ENCODE data around the gene ACADS. TPM values are rescaled to one million over a fixed set of nuclear protein-coding genes. Genes with fewer than 3 reads are reported as not detected.
A peak's percentile ranks its signal among the peaks of the same experiment; 100 is the strongest.

Gene ACADS
- total and polyA plus RNA-seq, 8 donors = 15.2 to 59.2 (median 20.9) TPM

GRCh38 chr12:120705618-120706017, 20.0 kb upstream of the ACADS start:
- ATAC-seq = peak in 1 of 4 donors; percentile 13
- intact Hi-C loops (cut with DNase I) = no loop called here

GRCh38 chr12:120706029-120706428, 19.6 kb upstream of the ACADS start:
- intact Hi-C loops (cut with DNase I) = no loop called here
- no peak for FAIRE-seq
- no peak for ATAC-seq
- Histone ChIP-seq H3K9me3 (no peaks in the 10 kb centered on the region), H3K4me1 (peaks cover 0 to 3% (median 0%) of the 10 kb centered on the region in 3 donors), H3K27me3 (no peaks in the 10 kb centered on the region), H3K36me3 (peaks cover 0 to 12% (median 8%) of the 10 kb centered on the region in 3 donors), H3K4me3 (no peak overlapping the region), H3K27ac (no peak overlapping the region)
- no peak for TF ChIP-seq CTCF (IDR thresholded peaks at IDR 0.05)
- no peak for DNase-seq
- 88 to 93% methylated on average over 5 of the region's 5 CpGs for WGBS, 2 donors

More at GRCh38 chr12:120705618-120706017, 20.0 kb upstream of the ACADS start:
- no peak for DNase-seq
- H3K4me1 ChIP-seq = peaks cover 0 to 3% (median 0%) of the 10 kb centered on the region in 3 donors
- H3K27ac ChIP-seq = no peak overlapping the region
- 85% methylated on average over 1 of the region's 1 CpG for WGBS, 2 donors
- FAIRE-seq = no peak
- peaks cover 0 to 12% (median 11%) of the 10 kb centered on the region in 3 donors for H3K36me3 ChIP-seq
- H3K27me3 ChIP-seq = no peaks in the 10 kb centered on the region
- no peak overlapping the region for H3K4me3 ChIP-seq
- no peak for TF ChIP-seq CTCF (IDR thresholded peaks at IDR 0.05)
- H3K9me3 ChIP-seq = no peaks in the 10 kb centered on the region

GRCh38 chr12:120708651-120709050, 17.0 kb upstream of the ACADS start:
- H3K4me3 ChIP-seq = no peak overlapping the region
- TF ChIP-seq CTCF (IDR thresholded peaks at IDR 0.05) = no peak
- no peak overlapping the region for H3K27ac ChIP-seq
- H3K27me3 ChIP-seq = no peaks in the 10 kb centered on the region
- WGBS, 2 donors = 73 to 79% methylated on average over 4 of the region's 4 CpGs
- no peaks in the 10 kb centered on the region for H3K36me3 ChIP-seq
- H3K4me1 ChIP-seq = peaks cover 0 to 3% (median 0%) of the 10 kb centered on the region in 3 donors
- ATAC-seq (no peak), FAIRE-seq (no peak), DNase-seq (no peak)
- intact Hi-C loops (cut with DNase I) = no loop called here
- no peaks in the 10 kb centered on the region for H3K9me3 ChIP-seq

- peak; percentile 88 to 93 (median 92) for ATAC-seq
- peak within 1 kb of the TSS; percentile 85 to 97 (median 96) for H3K4me3 ChIP-seq
- peak; percentile 54 to 91 (median 72) for DNase-seq
- peak within 1 kb of the TSS; percentile 42 to 84 (median 72) for H3K27ac ChIP-seq
- 1% methylated on average over 50 to 75 of the region's 76 CpGs for WGBS, 2 donors
- H3K27me3 ChIP-seq = no peaks in the 10 kb centered on the region
- TF ChIP-seq CTCF (IDR thresholded peaks at IDR 0.05) = no peak
- peaks cover 0 to 3% (median 0%) of the 10 kb centered on the region in 3 donors for H3K4me1 ChIP-seq
- H3K36me3 ChIP-seq = peaks cover 0 to 8% (median 6%) of the 10 kb centered on the region in 3 donors
- no peak for FAIRE-seq
- H3K9me3 ChIP-seq = no peaks in the 10 kb centered on the region
- intact Hi-C loops (cut with DNase I) = loop anchor here in 2 of 3 donors (5.0 to 10.0 kb wide), 3 partner anchors 63 to 128 kb away; partner anchors contain the start of genes CABP1 (in 1 of the 2) and POP5 (in 1 of the 2)
Observed at GRCh38 chr12:120710031-120710804, 15.4 kb upstream of the ACADS start, which contains the start of gene UNC119B. TSS of gene UNC119B (plus strand) at chr12:120710458. CDS start at chr12:120710475, 17 bp downstream.

All from pancreas (tissue), 10 donors.